Ovary (tissue), 3 donors: Measurements from ENCODE around the gene ANGPT4.

ENCODE experiments used
- CTCF ChIP-seq, 3 donors: fragments of 450-650 bp in 2 of 3; fragments of 200-600 bp in 1 of 3; IDR thresholded peaks; one replicate each; pipeline versions ENCODE4 v1.5.1 to v1.8.0; 2016 to 2022; ENCODE audit warnings: antibody characterized with exemption in 3 of 3, mild to moderate bottlenecking in 1 of 3
- EP300 ChIP-seq: sonication (generic); formaldehyde crosslinking; IDR thresholded peaks from one replicate; pipeline ENCODE4 v1.6.1; 2017; ENCODE audit warnings: antibody characterized with exemption
- POLR2A ChIP-seq: fragments of 450-650 bp; IDR thresholded peaks from one replicate; pipeline ENCODE4 v1.6.1; 2017; ENCODE audit warnings: antibody characterized with exemption, mild to moderate bottlenecking, moderate library complexity
- donor health status: DM: no; HTN: no; CAD: no.

- no peak for TF ChIP-seq CTCF (IDR thresholded peaks at IDR 0.05)
- no peak for TF ChIP-seq POLR2A
- no peak for TF ChIP-seq EP300
These were observed 1.2 kb downstream of the ANGPT4 start for GRCh38 chr20:914727-915498.
